ENCODE results near the gene ADRM1. TPM values are rescaled to one million over a fixed set of nuclear protein-coding genes. Genes with fewer than 3 reads are reported as not detected.

The ADRM1 gene
- total RNA-seq, 1 experiment from 2014 or later = 227 TPM

DNA sequence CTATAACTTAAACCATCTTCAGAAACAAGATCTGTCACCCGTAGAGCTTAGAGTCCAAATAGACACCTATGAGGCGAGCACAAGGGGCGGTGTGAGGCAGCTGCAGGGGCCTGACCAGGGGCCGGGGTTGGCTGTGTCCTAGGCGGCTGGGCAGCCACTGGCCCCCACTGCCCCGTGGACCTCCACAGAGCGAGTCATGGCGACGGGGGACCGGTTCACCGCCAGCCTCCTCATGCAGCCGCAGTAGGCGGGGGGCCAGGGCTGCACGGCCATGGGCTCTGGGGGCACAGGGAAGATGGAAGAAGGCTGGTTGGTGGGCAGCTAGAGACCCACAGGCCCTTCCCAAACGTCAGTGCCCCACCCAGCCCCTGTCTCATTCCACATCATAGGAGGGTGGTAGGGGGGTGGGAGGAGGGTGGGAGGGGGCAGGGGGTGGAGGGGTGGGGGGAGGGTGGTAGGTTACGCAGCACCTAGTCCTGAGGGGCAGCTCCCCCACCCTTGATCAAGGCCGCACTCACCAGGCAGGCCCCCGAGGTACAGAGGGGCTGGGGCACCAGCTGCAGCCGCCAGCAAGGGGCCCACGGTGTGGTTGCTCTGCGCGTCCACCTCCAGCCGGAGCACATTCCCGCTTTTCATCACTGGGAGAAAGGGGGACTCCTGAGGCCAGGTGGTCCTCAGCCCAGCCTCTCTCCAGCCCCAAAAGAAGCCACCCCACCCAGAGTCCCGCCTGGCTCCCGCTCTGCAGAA is 6.6 kb downstream of the ADRM1 start:
- CTCF ChIA-PET = no interaction called here
- Mint-ChIP-seq H3K4me1 (ENCODE audit: low read depth, unreplicated experiment) (peaks cover 32% of the 10 kb centered on the region), H3K4me3 (ENCODE audit: low read depth, unreplicated experiment) (no peak overlapping the region), H3K27ac (ENCODE audit: unreplicated experiment) (peak overlapping the region; percentile 50), H3K9me3 (ENCODE audit: low read depth, unreplicated experiment) (no peaks in the 10 kb centered on the region), H3K27me3 (ENCODE audit: unreplicated experiment) (no peaks in the 10 kb centered on the region), H3K36me3 (ENCODE audit: insufficient read depth, unreplicated experiment) (peaks cover 93% of the 10 kb centered on the region)
- TSS peak; percentile 60 for BruUV-seq (replicated peaks)
- TF ChIP-seq, protein P1, sequence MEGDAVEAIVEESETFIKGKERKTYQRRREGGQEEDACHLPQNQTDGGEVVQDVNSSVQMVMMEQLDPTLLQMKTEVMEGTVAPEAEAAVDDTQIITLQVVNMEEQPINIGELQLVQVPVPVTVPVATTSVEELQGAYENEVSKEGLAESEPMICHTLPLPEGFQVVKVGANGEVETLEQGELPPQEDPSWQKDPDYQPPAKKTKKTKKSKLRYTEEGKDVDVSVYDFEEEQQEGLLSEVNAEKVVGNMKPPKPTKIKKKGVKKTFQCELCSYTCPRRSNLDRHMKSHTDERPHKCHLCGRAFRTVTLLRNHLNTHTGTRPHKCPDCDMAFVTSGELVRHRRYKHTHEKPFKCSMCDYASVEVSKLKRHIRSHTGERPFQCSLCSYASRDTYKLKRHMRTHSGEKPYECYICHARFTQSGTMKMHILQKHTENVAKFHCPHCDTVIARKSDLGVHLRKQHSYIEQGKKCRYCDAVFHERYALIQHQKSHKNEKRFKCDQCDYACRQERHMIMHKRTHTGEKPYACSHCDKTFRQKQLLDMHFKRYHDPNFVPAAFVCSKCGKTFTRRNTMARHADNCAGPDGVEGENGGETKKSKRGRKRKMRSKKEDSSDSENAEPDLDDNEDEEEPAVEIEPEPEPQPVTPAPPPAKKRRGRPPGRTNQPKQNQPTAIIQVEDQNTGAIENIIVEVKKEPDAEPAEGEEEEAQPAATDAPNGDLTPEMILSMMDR (IDR thresholded peaks at IDR 0.05; ENCODE audit: unreplicated experiment) = no peak
- intact Hi-C loops (cut with micrococcal nuclease; ENCODE audit: unreplicated experiment) = loop anchor here (10.0 kb wide), 1 partner anchor 175 kb away; no protein-coding TSS in a partner anchor
- no peak for DNase-seq

DNA sequence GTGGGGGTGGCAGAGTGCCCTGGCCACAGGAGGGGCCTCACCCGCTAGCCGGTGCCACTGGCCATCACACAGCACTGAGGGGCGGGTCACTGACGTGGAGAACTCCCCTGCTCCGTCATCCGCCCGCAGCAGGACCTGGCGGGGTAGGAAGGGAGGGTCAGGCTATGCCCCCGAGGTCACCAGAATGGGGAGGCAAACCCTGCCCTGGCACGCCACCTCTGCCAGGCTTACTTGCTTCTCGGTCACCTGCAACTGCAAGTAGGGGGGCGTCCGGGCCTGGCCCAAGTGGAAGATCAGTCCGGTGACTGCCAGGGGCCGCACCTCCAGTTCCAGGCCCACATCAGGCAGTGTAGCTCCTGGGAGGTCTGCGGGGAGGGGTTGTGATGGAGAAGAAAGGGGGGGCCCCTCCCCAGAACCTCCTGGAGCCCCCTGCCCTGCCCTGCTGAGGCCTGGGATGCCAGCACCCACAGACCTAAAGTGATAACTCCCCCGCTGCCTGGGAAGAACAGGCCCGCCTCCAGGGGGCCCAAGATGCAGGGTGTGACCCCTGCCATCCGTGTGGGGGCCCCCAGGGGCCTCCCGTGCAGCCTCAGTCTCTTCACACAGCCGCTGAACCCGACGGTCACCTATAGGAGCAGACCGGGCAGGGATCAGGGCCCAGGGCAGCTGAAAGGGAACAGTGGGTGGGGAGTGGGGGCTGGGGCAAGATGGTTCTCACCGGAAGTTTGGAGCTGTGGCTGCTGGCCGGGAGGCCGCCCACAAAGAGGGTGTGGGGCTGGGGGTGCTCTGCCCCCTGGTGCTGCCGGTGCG is 7.4 kb downstream of the ADRM1 start:
- no peaks in the 10 kb centered on the region for H3K9me3 Mint-ChIP-seq (ENCODE audit: low read depth, unreplicated experiment)
- intact Hi-C loops (cut with micrococcal nuclease; ENCODE audit: unreplicated experiment) = loop anchor here (10.0 kb wide), 1 partner anchor 175 kb away; no protein-coding TSS in a partner anchor
- H3K27ac Mint-ChIP-seq (ENCODE audit: unreplicated experiment) = peak overlapping the region; percentile 31
- H3K36me3 Mint-ChIP-seq (ENCODE audit: insufficient read depth, unreplicated experiment) = peaks cover 93% of the 10 kb centered on the region
- peaks cover 24% of the 10 kb centered on the region for H3K4me1 Mint-ChIP-seq (ENCODE audit: low read depth, unreplicated experiment)
- CTCF ChIA-PET = interaction anchor here (0.6 kb wide), 1 partner anchor 476 kb away, joined by 5 read pairs; no protein-coding TSS in a partner anchor
- H3K4me3 Mint-ChIP-seq (ENCODE audit: low read depth, unreplicated experiment) = no peak overlapping the region
- no peak for DNase-seq
- no TSS peak for BruUV-seq (replicated peaks)
- TF ChIP-seq, protein P1 (IDR thresholded peaks at IDR 0.05; ENCODE audit: unreplicated experiment) = no peak
- no peaks in the 10 kb centered on the region for H3K27me3 Mint-ChIP-seq (ENCODE audit: unreplicated experiment)

DNA sequence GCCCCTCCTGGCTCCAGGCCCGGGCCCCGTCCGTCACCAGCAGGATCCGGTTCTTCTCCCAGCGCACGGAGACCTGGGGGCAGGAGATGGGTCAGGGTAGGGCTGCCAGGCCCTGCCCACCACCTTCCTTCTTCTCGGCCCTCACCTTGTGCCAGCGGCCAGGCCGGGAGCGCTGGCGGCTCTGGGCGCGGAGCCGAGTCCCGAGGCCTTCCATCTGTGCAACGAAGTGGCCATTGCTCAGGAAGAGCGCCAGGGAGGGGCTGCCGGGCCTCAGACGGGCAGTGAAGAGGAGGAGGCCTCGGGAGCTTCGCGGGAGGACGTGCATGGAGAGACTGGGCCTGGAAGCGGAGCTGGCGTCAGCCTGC is 7.9 kb downstream of the ADRM1 start:
- Mint-ChIP-seq H3K9me3 (ENCODE audit: low read depth, unreplicated experiment) (no peaks in the 10 kb centered on the region), H3K4me3 (ENCODE audit: low read depth, unreplicated experiment) (no peak overlapping the region), H3K27me3 (ENCODE audit: unreplicated experiment) (no peaks in the 10 kb centered on the region), H3K27ac (ENCODE audit: unreplicated experiment) (no peak overlapping the region), H3K4me1 (ENCODE audit: low read depth, unreplicated experiment) (peaks cover 18% of the 10 kb centered on the region), H3K36me3 (ENCODE audit: insufficient read depth, unreplicated experiment) (peaks cover 93% of the 10 kb centered on the region)
- CTCF ChIA-PET = interaction anchor here (0.6 kb wide), 1 partner anchor 8 kb away, joined by 4 read pairs; no protein-coding TSS in a partner anchor
- BruUV-seq (replicated peaks) = no TSS peak
- TF ChIP-seq, protein P1 (IDR thresholded peaks at IDR 0.05; ENCODE audit: unreplicated experiment) = no peak
- no peak for DNase-seq
- intact Hi-C loops (cut with micrococcal nuclease; ENCODE audit: unreplicated experiment) = no loop called here

DNA sequence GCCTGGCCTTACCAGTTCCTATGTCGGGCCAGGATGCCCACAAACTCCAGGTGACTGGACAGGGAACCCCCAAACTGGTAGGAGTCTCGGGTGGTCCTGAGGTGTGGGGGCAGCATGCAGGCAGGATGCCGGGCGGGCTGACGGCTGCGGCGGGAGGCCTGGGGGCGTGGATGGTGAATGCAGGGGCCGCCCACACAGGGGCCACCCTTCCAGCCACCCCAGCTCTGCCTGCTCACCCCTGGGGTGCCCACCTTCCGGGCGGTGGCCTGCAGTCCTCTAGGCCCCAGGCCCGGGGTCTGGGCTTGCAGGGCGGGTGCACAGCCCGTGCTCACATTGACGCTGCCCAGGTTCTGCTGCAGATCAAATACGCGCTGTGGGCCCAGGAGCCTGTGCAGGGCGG is 8.4 kb downstream of the ADRM1 start:
- Mint-ChIP-seq H3K9me3 (ENCODE audit: low read depth, unreplicated experiment) (no peaks in the 10 kb centered on the region), H3K27me3 (ENCODE audit: unreplicated experiment) (no peaks in the 10 kb centered on the region), H3K4me1 (ENCODE audit: low read depth, unreplicated experiment) (peaks cover 14% of the 10 kb centered on the region), H3K27ac (ENCODE audit: unreplicated experiment) (no peak overlapping the region), H3K36me3 (ENCODE audit: insufficient read depth, unreplicated experiment) (peaks cover 93% of the 10 kb centered on the region), H3K4me3 (ENCODE audit: low read depth, unreplicated experiment) (no peak overlapping the region)
- CTCF ChIA-PET = interaction anchor here (0.6 kb wide), 1 partner anchor 9 kb away, joined by 4 read pairs; no protein-coding TSS in a partner anchor
- TF ChIP-seq, protein P1 (IDR thresholded peaks at IDR 0.05; ENCODE audit: unreplicated experiment) = no peak
- no TSS peak for BruUV-seq (replicated peaks)
- intact Hi-C loops (cut with micrococcal nuclease; ENCODE audit: unreplicated experiment) = no loop called here
- no peak for DNase-seq

All from Calu3 (cell line).